MM.1S (cell line): Measurements from ENCODE around the gene PPP2R2C.

Source experiments
- DNase-seq: peaks from one replicate; pipeline ENCODE4 v3.0.0-alpha.2; 2015
- H2AFZ ChIP-seq: fragments of 300-600 bp; sonication (generic); 2 replicates; pipeline ENCODE4 v1.6.0; 2016; ENCODE audit warnings: antibody characterized with exemption, low read length
- H3F3A ChIP-seq: fragments of 300-600 bp; sonication (generic); 2 replicates; pipeline ENCODE4 v1.6.1; 2016; ENCODE audit warnings: mild to moderate bottlenecking, antibody characterized with exemption, low read length, moderate library complexity, mixed read lengths; ENCODE audit not compliant: insufficient read depth
- H3K27ac ChIP-seq: fragments of 300-600 bp; sonication (generic); 2 replicates; pipeline ENCODE4 v1.5.1; 2016; ENCODE audit warnings: mild to moderate bottlenecking, low read length
- H3K27me3 ChIP-seq: fragments of 300-600 bp; sonication (generic); replicated peaks from 2 replicates; pipeline ENCODE4 v1.6.0; 2016; ENCODE audit warnings: low read length; ENCODE audit not compliant: insufficient read depth
- H3K36me3 ChIP-seq: fragments of 300-600 bp; sonication (generic); replicated peaks from 2 replicates; pipeline ENCODE4 v1.6.1; 2016; ENCODE audit warnings: mild to moderate bottlenecking, low read length, mixed read lengths; ENCODE audit not compliant: insufficient read depth
- H3K4me1 ChIP-seq: fragments of 300-600 bp; sonication (generic); 2 replicates; pipeline ENCODE4 v1.6.1; 2016; ENCODE audit warnings: low read length, mixed read lengths
- H3K4me2 ChIP-seq: fragments of 300-600 bp; sonication (generic); 2 replicates; pipeline ENCODE4 v1.6.0; 2016; ENCODE audit warnings: low read depth, low read length
- H3K4me3 ChIP-seq: fragments of 300-600 bp; sonication (generic); 2 replicates; pipeline ENCODE4 v1.5.1; 2016; ENCODE audit warnings: low read length, mixed read lengths
- H3K79me2 ChIP-seq: fragments of 300-600 bp; sonication (generic); 2 replicates; pipeline ENCODE4 v1.6.1; 2016; ENCODE audit warnings: mixed run types, low read length, mixed read lengths
- H3K9ac ChIP-seq: fragments of 300-600 bp; sonication (generic); 2 replicates; pipeline ENCODE4 v1.6.1; 2016; ENCODE audit warnings: low read length, mixed read lengths
- H3K9me2 ChIP-seq: fragments of 300-600 bp; sonication (generic); replicated peaks from 2 replicates; pipeline ENCODE4 v1.6.1; 2016; ENCODE audit warnings: mild to moderate bottlenecking, low read length, mixed read lengths; ENCODE audit not compliant: insufficient read depth
- H3K9me3 ChIP-seq: fragments of 300-600 bp; sonication (generic); replicated peaks from 2 replicates; pipeline ENCODE4 v1.6.1; 2016; ENCODE audit warnings: mild to moderate bottlenecking, low read length, mixed read lengths; ENCODE audit not compliant: insufficient read depth
- H4K20me1 ChIP-seq: fragments of 300-600 bp; sonication (generic); 2 replicates; pipeline ENCODE4 v1.6.1; 2016; ENCODE audit warnings: mild to moderate bottlenecking, low read length, moderate library complexity, mixed read lengths; ENCODE audit not compliant: insufficient read depth
- EZH2 ChIP-seq: fragments of 300-600 bp; sonication (generic); optimal IDR thresholded peaks from 2 replicates; pipeline ENCODE3; 2017; ENCODE audit warnings: low read depth, mild to moderate bottlenecking, antibody characterized with exemption, low read length, mixed read lengths
- EZH2phosphoT487 ChIP-seq: fragments of 300-600 bp; sonication (generic); IDR thresholded peaks from 2 replicates; pipeline ENCODE4 v1.6.1; 2018; ENCODE audit warnings: antibody characterized with exemption, low read length
- TF ChIP-seq, protein P1 (sequence below): fragments of 300-600 bp; sonication (generic); IDR thresholded peaks from 2 replicates; pipeline ENCODE4 v1.5.1; 2016; ENCODE audit warnings: antibody characterized with exemption, low read length, mixed read lengths

The PPP2R2C gene

GRCh38 chr4:6467600-6467999 lies 4.8 kb downstream of the PPP2R2C start:
- Histone ChIP-seq H2AFZ (no peak overlapping the region), H3K4me1 (no peaks in the 10 kb centered on the region), H3K36me3 (no peaks in the 10 kb centered on the region), H3K9ac (no peak overlapping the region), H3K9me2 (no peaks in the 10 kb centered on the region), H3F3A (no peaks in the 10 kb centered on the region), H3K9me3 (no peaks in the 10 kb centered on the region), H3K4me3 (no peak overlapping the region), H3K4me2 (no peak overlapping the region), H4K20me1 (no peaks in the 10 kb centered on the region), H3K27ac (no peak overlapping the region), H3K79me2 (no peaks in the 10 kb centered on the region), H3K27me3 (peaks cover 78% of the 10 kb centered on the region)
- no peak for DNase-seq
- TF ChIP-seq, protein P1, sequence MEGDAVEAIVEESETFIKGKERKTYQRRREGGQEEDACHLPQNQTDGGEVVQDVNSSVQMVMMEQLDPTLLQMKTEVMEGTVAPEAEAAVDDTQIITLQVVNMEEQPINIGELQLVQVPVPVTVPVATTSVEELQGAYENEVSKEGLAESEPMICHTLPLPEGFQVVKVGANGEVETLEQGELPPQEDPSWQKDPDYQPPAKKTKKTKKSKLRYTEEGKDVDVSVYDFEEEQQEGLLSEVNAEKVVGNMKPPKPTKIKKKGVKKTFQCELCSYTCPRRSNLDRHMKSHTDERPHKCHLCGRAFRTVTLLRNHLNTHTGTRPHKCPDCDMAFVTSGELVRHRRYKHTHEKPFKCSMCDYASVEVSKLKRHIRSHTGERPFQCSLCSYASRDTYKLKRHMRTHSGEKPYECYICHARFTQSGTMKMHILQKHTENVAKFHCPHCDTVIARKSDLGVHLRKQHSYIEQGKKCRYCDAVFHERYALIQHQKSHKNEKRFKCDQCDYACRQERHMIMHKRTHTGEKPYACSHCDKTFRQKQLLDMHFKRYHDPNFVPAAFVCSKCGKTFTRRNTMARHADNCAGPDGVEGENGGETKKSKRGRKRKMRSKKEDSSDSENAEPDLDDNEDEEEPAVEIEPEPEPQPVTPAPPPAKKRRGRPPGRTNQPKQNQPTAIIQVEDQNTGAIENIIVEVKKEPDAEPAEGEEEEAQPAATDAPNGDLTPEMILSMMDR = no peak
- TF ChIP-seq EZH2 (no peak), EZH2phosphoT487 (no peak)

- Histone ChIP-seq H2AFZ (no peak overlapping the region), H3K36me3 (no peaks in the 10 kb centered on the region), H3F3A (no peaks in the 10 kb centered on the region), H3K27ac (no peak overlapping the region), H3K4me3 (no peak overlapping the region), H3K27me3 (peaks cover 82% of the 10 kb centered on the region), H3K9me2 (no peaks in the 10 kb centered on the region), H4K20me1 (no peaks in the 10 kb centered on the region), H3K4me2 (no peak overlapping the region), H3K9ac (no peak overlapping the region), H3K9me3 (no peaks in the 10 kb centered on the region), H3K4me1 (no peaks in the 10 kb centered on the region), H3K79me2 (no peaks in the 10 kb centered on the region)
- TF ChIP-seq EZH2phosphoT487 (no peak), EZH2 (no peak)
- DNase-seq = no peak
These were observed 5.5 kb downstream of the PPP2R2C start for GRCh38 chr4:6466756-6467381.

GRCh38 chr4:6465955-6466354 lies 6.5 kb downstream of the PPP2R2C start:
- no peak overlapping the region for H3K4me3 ChIP-seq
- no peak overlapping the region for H3K27ac ChIP-seq
- H3K9me3 ChIP-seq = no peaks in the 10 kb centered on the region
- H4K20me1 ChIP-seq = no peaks in the 10 kb centered on the region
- no peaks in the 10 kb centered on the region for H3K4me1 ChIP-seq
- no peaks in the 10 kb centered on the region for H3K79me2 ChIP-seq
- no peak overlapping the region for H3K9ac ChIP-seq
- no peak overlapping the region for H2AFZ ChIP-seq
- no peaks in the 10 kb centered on the region for H3K9me2 ChIP-seq
- DNase-seq = no peak
- H3K4me2 ChIP-seq = no peak overlapping the region
- no peaks in the 10 kb centered on the region for H3K36me3 ChIP-seq
- H3K27me3 ChIP-seq = peaks cover 87% of the 10 kb centered on the region
- TF ChIP-seq EZH2 (no peak), EZH2phosphoT487 (no peak)
- TF ChIP-seq, protein P1 = no peak
- no peaks in the 10 kb centered on the region for H3F3A ChIP-seq

DNA sequence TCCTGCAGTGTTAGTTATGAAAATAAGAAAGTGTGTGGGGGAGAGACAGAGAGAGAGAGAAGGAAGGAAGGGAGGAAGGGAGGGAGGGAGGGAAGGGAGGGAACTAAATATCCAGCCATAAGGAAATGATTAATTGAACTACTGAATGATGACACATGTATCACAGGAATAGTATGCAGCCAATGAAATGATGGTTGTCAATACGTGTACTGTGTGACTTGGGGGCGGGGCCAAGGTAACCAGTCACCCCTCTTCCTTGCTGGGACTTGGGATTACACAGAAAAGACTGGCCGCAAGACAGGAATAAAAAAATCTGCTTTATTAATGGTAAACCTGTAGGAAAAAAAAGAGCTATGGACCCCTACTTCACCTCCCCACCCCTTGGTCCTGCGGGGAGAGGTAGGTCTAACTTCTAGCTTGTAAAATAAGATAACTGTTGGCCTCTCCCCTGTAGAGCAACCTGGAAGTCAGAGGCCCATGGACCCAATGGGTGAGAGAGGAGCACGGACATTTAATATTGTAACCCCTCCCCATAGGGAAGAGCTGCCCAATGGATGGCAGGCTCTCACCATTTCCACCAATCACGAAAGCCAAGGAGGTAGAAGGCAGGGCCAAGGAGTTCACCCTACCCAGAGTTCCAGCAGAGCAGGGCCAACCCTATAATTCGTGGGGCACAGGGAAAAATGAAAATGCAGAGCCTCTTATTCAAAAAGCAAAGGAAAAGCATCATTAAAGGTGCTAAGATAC lies 7.4 kb downstream of the PPP2R2C start:
- Histone ChIP-seq H3F3A (no peaks in the 10 kb centered on the region), H3K27ac (no peak overlapping the region), H3K4me2 (no peak overlapping the region), H2AFZ (no peak overlapping the region), H3K36me3 (no peaks in the 10 kb centered on the region), H4K20me1 (no peaks in the 10 kb centered on the region), H3K4me1 (no peaks in the 10 kb centered on the region), H3K9me3 (no peaks in the 10 kb centered on the region), H3K9me2 (no peaks in the 10 kb centered on the region), H3K9ac (no peak overlapping the region), H3K4me3 (no peak overlapping the region), H3K27me3 (peaks cover 91% of the 10 kb centered on the region), H3K79me2 (no peaks in the 10 kb centered on the region)
- no peak for TF ChIP-seq EZH2
- no peak for DNase-seq
